Measurements from ENCODE around the gene BRD2. TPM values are rescaled to one million over a fixed set of nuclear protein-coding genes. Genes with fewer than 3 reads are reported as not detected.

The BRD2 gene
- total RNA-seq, 1 donor from 2014 or later, result 186 TPM

- peak; percentile 50 for TF ChIP-seq CTCF (IDR thresholded peaks at IDR 0.05; ENCODE audit: unreplicated experiment)
- no peaks in the 10 kb centered on the region for H3K27me3 Mint-ChIP-seq (ENCODE audit: unreplicated experiment)
- H3K27ac Mint-ChIP-seq (ENCODE audit: unreplicated experiment), result peak within 1 kb of the TSS; percentile 40
- H3K4me1 Mint-ChIP-seq (ENCODE audit: unreplicated experiment), result peaks cover 22% of the 10 kb centered on the region
- H3K36me3 Mint-ChIP-seq (ENCODE audit: low read depth, unreplicated experiment), result no peaks in the 10 kb centered on the region
- no peaks in the 10 kb centered on the region for H3K9me3 Mint-ChIP-seq (ENCODE audit: unreplicated experiment)
- DNase-seq (ENCODE audit: low spot score), result peak; percentile 77
- peak within 1 kb of the TSS; percentile 33 for H3K4me3 Mint-ChIP-seq (ENCODE audit: unreplicated experiment)
Observed at GRCh38 chr6:32952817-32953739, 15.3 kb upstream of the BRD2 start, which contains the start of gene HLA-DMA. Gene HLA-DMA, minus strand, starts transcription at chr6:32953097. Its CDS starts 61 bp downstream, at chr6:32953036.

DNA sequence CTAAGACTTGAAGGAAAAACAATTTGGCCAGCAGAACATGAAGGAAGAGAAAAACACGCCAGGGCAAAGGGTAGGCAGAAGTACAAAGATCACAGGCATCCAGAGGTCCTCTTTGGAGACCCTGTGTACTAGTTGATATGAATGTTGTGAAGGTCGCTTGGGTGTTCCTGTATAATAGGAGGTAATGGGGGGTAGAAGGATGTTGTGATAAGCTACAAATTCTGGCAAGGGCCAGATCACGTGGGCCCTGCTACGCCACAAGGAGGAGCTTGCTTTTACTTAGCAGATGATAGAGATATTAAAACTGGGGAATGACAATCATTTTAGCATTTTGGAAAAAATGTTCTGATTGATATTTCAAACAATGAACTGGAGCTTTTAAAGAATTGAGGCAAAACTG is 14.6 kb upstream of the BRD2 start:
- no peaks in the 10 kb centered on the region for H3K27me3 Mint-ChIP-seq (ENCODE audit: unreplicated experiment)
- no peak for TF ChIP-seq CTCF (IDR thresholded peaks at IDR 0.05; ENCODE audit: unreplicated experiment)
- no peaks in the 10 kb centered on the region for H3K36me3 Mint-ChIP-seq (ENCODE audit: low read depth, unreplicated experiment)
- peaks cover 22% of the 10 kb centered on the region for H3K4me1 Mint-ChIP-seq (ENCODE audit: unreplicated experiment)
- H3K9me3 Mint-ChIP-seq (ENCODE audit: unreplicated experiment), result no peaks in the 10 kb centered on the region
- H3K4me3 Mint-ChIP-seq (ENCODE audit: unreplicated experiment), result no peak overlapping the region
- no peak overlapping the region for H3K27ac Mint-ChIP-seq (ENCODE audit: unreplicated experiment)
- DNase-seq (ENCODE audit: low spot score), result no peak

GRCh38 chr6:32954267-32954666 is 14.1 kb upstream of the BRD2 start:
- no peak for DNase-seq (ENCODE audit: low spot score)
- H3K4me3 Mint-ChIP-seq (ENCODE audit: unreplicated experiment), result no peak overlapping the region

DNA sequence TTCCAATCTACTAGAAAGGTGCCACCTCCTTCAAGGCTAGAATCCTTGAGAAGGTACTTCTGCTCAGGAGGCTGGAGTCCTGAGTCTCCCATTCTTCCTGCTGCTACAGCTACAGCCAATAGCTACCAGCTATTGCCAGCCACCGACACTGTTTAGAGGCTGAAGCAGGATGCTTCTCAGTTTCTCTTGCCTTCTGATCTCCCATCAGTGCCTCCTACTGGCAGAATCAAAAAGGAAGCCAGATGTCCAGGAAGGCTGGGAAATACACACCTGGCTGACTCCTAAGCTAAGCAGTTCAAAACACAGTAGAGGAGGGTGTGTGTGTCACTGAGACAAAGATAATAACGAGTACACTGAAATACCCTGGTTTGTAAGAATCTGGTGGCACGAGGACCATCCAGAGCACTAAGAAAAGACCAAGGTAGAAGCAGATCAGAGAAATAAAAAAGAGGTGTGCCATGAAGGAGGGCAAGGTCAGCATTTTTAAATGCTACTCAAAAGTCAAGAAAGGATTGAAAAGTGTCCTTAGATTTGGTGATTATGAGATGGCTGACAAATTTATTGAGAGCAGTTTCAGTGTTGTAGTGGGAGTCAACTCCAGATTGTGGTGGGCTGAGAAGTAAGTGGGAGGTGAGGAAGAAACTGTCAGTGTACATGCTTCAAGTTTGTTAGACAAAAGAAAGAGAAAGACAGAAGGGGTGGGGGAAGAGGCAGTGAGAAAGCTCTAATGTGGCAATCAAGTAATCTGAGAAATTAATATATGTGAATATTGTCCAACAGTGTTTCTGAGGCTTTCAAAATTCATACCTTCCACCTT is 13.2 kb upstream of the BRD2 start:
- Mint-ChIP-seq H3K27me3 (ENCODE audit: unreplicated experiment) (no peaks in the 10 kb centered on the region), H3K4me3 (ENCODE audit: unreplicated experiment) (no peak overlapping the region), H3K27ac (ENCODE audit: unreplicated experiment) (no peak overlapping the region), H3K4me1 (ENCODE audit: unreplicated experiment) (peaks cover 15% of the 10 kb centered on the region), H3K9me3 (ENCODE audit: unreplicated experiment) (no peaks in the 10 kb centered on the region), H3K36me3 (ENCODE audit: low read depth, unreplicated experiment) (no peaks in the 10 kb centered on the region)
- peak; percentile 30 for DNase-seq (ENCODE audit: low spot score)
- TF ChIP-seq CTCF (IDR thresholded peaks at IDR 0.05; ENCODE audit: unreplicated experiment), result peak; percentile 59

More at GRCh38 chr6:32954267-32954666, 14.1 kb upstream of the BRD2 start:
- no peaks in the 10 kb centered on the region for H3K36me3 Mint-ChIP-seq (ENCODE audit: low read depth, unreplicated experiment)
- no peak for TF ChIP-seq CTCF (IDR thresholded peaks at IDR 0.05; ENCODE audit: unreplicated experiment)
- no peaks in the 10 kb centered on the region for H3K9me3 Mint-ChIP-seq (ENCODE audit: unreplicated experiment)
- peaks cover 22% of the 10 kb centered on the region for H3K4me1 Mint-ChIP-seq (ENCODE audit: unreplicated experiment)
- H3K27ac Mint-ChIP-seq (ENCODE audit: unreplicated experiment), result no peak overlapping the region
- H3K27me3 Mint-ChIP-seq (ENCODE audit: unreplicated experiment), result no peaks in the 10 kb centered on the region

All from endothelial cell (in vitro differentiated cells).